Sigmoid colon (tissue), 4 donors: Measurements from ENCODE around the gene POLR1C.

Experiments used
- CTCF ChIP-seq, 4 experiments: fragments of 450-650 bp in 3 of 4; fragments of 200-600 bp in 1 of 4; IDR thresholded peaks; one replicate each; pipeline ENCODE4 v1.5.1; 2016 to 2019; ENCODE audit warnings: antibody characterized with exemption in 4 of 4, mild to moderate bottlenecking in 3 of 4, moderate library complexity in 2 of 4
- EP300 ChIP-seq, 4 donors: sonication (generic); formaldehyde crosslinking; IDR thresholded peaks; one replicate each; pipeline ENCODE4 v1.6.1; 2017; ENCODE audit warnings: antibody characterized with exemption in 4 of 4
- POLR2A ChIP-seq, 2 donors: fragments of 450-650 bp; IDR thresholded peaks; one replicate each; pipeline ENCODE4 v1.6.1; 2016; ENCODE audit warnings: antibody characterized with exemption in 2 of 2, mild to moderate bottlenecking in 2 of 2, moderate library complexity in 2 of 2

GRCh38 chr6:43493833-43494232 lies 23.1 kb upstream of the POLR1C start:
- TF ChIP-seq EP300 (IDR thresholded peaks at IDR 0.05) (no peak), CTCF (IDR thresholded peaks at IDR 0.05) (no peak), POLR2A (IDR thresholded peaks at IDR 0.05) (no peak)
